SU-DHL-6 (cell line): ENCODE results near the gene CUL7.

Experiments used
- EZH2phosphoT487 ChIP-seq: fragments of 200-600 bp; sonication (generic), shearing (Covaris generic); conservative IDR thresholded peaks from 2 replicates; pipeline ENCODE4 v1.6.1; 2018; ENCODE audit warnings: mild to moderate bottlenecking, antibody characterized with exemption, low read length, moderate library complexity, mixed read lengths
- TF ChIP-seq, protein P1 (sequence below): fragments of 200-600 bp; sonication (generic); IDR thresholded peaks from one replicate; pipeline ENCODE4 v1.5.1; 2017; ENCODE audit warnings: antibody characterized with exemption, mild to moderate bottlenecking, low read length, moderate library complexity; ENCODE audit not compliant: insufficient read depth, poor library complexity, severe bottlenecking

DNA sequence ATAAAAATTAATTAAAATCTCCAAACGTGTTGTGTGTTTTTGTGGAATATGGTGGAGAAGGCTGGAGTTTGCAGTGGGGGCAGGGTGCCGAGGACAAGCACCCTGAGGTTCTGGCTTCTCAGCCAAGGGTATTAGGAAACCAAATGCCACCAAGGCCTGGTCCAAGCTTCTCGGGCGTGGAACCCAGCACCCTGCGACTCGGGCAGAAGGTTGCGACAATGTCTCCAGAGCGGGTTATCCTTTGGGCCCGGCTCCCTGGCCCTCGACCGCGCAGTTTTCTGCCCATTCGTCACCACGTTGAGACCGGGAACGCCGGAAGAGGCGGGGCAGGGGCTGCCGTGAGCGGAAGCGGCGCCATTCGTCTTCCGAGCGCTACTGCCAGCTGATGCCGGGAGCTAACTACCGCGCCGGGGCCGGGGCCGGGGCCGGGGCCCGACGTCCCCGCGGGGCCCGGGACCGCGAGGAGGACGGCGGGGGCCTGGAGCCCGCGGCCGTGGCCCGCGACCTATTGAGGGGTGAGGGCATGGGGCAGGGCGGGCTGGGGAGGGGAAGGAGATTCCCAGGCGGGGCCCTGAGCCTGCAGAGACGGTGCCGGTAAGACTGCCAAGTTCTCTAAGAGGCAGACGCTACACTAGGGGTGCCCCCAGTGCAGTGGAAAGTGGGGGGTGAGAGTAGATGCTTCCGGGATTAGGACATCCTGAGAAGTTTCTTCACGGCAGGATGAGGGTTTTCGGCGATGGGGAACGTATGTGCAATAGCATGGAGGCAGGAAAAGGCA is 32.2 kb downstream of the CUL7 start, which contains the start of gene RRP36:
- TF ChIP-seq, protein P1, sequence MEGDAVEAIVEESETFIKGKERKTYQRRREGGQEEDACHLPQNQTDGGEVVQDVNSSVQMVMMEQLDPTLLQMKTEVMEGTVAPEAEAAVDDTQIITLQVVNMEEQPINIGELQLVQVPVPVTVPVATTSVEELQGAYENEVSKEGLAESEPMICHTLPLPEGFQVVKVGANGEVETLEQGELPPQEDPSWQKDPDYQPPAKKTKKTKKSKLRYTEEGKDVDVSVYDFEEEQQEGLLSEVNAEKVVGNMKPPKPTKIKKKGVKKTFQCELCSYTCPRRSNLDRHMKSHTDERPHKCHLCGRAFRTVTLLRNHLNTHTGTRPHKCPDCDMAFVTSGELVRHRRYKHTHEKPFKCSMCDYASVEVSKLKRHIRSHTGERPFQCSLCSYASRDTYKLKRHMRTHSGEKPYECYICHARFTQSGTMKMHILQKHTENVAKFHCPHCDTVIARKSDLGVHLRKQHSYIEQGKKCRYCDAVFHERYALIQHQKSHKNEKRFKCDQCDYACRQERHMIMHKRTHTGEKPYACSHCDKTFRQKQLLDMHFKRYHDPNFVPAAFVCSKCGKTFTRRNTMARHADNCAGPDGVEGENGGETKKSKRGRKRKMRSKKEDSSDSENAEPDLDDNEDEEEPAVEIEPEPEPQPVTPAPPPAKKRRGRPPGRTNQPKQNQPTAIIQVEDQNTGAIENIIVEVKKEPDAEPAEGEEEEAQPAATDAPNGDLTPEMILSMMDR: no peak
- no peak for TF ChIP-seq EZH2phosphoT487
